ENCODE data around the gene PGP.

PGP gene

DNA sequence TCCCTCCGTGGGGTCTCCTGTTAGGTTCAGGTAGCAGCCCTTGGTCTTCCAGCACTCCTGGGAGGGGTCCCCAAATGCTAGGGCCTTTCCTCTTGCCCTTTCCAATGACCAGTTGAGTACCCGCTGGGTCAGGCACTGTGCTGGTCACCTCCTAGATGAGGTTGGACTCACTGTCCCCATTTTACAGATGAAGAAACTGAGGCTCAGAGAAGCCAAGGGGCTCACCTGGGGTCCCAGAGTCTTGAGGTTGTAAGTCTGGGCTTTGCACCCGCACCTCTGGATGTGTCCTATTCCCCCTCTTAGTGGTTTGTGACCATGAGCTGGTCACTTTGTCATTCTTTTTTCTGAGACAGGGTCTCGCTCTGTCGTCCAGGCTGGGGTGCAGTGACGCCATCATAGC, 16.9 kb downstream of the PGP start:
- no peak for DNase-seq

DNA sequence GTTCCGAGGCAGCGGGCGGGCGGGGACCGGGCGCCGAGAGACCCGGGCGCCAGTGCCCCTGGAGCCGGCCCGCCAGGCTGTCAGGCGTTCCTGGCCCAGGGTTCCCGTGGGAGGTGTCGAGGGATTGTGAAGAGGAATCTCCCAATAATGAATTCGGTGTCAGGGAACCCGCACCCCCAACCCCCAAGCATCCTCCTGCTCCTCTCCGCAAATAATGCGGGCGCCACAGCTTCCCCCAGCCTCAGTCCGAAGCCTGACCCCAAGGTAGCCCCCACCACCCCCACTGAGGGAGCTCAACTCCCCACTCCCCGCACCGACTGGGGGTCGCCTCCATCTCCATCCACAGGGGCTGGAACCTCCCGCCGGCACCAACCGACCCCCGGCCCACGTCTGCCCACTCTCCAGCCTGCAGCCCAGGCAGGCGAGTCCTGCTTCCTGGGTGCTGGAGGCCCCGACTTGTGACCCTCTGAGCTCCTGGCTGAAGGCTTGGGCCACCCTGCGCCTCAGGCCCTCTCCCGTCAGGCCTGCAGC, 17.6 kb downstream of the PGP start:
- DNase-seq = no peak

DNA sequence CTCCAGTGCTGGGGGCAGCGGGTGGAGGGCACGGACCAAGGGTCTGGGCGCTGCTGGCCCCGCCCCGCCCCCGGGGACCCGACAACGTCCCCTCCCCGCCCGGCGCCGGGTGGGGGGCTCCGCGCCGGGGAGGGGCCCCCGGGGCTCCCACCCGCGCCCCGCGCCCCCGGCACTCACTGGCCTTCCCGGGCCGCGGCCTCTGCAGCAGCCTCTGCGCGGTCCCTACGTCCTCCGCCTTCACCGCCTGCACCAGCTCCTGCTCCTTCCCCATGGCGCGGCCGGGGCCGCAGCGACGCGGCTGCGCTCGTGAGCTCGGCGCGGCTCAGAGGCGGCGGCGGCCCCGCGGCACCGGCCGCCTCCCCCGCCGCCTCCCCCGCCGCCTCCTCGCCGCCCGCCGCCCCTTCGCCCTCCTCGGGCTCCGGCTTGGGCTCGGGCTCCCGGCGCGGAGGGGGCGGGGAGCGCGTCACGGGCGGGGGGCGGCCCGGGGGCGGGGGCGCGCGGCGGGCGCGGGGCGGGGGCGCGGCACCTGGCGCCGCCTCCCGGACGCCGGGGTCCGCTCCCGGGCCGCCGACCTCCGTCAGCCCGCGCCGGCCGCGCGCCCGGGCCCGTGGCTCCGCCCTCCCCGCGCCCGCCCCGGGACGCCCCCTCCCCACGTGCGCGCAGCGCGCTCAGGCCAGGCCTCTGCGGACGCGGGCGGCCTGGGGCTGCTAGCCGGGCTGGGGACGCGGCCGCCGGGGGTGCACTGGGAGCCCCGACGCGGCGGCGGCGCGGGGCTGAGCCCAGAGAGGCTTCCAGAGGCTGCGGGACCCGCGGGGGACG, 18.3 kb downstream of the PGP start, which contains the start of gene CASKIN1:
TSS of gene CASKIN1 (minus strand) at position 444 of the 819 bp plus-strand sequence. CDS start at position 271, 173 bp downstream.
- DNase-seq = no peak

DNA sequence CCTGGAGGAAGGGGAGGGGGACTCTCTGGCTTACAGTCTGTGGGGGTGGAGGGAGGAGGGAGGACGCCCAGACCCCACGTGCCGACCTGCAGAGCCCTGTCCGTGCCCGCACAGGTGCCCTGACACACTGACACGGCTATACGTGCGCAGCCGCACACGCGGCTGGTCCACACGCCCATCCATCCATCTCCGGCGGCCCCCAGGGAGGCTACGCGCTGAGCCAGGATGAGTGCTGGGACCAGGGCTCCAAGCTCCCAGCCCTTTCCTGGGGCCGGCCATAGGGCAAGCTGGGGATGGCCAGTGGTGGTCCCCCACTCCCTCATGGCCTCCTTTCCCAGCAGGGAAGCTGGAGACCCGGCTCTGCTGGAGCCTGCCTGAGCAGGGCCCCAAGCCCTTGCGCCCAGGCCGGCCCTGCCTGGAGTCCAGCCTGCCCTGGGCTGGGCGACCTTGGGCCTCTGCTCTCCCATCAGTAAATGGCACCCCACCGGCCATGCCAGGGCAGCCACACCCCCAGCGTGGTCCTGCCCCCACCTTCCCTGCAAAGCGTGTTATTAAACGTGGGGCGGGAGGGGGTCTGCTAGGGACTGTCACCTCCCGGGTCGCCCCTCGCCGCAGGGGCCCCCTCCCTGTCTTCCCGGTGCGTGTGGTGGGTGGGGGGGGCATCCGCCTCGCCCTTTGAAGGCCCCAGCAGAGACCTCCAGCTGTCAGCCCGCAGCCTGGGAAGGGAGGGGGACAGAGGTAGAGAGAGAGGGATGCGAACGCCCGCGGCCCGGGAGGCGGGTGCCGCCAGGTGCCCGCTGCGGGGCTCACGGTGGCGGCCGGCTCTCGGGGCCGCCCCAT, 19.1 kb downstream of the PGP start:
- no peak for DNase-seq

DNA sequence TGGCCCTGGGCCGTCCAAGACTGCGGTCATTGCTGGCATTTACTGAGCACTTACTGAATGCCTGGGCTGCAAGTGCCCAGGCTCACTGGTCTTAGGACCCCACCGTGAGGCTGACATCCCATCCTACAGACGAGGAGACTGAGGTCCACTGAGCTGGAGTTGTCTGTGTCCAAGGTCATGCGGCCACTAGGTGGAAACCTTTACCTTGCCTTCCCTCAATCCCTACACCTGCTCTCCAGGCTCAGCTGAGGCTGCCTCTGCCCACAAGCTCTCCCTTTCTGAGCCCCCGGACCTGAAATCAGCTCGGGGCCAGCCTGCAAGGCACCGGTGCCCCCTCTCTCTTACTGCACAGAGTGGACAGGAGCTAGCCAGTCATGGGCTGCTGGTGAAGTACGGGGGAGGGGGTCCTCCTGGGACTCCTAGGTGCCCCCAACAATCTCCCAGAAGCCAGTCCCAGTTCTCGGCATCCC, 19.8 kb downstream of the PGP start:
- peak; percentile 27 for DNase-seq

DNA sequence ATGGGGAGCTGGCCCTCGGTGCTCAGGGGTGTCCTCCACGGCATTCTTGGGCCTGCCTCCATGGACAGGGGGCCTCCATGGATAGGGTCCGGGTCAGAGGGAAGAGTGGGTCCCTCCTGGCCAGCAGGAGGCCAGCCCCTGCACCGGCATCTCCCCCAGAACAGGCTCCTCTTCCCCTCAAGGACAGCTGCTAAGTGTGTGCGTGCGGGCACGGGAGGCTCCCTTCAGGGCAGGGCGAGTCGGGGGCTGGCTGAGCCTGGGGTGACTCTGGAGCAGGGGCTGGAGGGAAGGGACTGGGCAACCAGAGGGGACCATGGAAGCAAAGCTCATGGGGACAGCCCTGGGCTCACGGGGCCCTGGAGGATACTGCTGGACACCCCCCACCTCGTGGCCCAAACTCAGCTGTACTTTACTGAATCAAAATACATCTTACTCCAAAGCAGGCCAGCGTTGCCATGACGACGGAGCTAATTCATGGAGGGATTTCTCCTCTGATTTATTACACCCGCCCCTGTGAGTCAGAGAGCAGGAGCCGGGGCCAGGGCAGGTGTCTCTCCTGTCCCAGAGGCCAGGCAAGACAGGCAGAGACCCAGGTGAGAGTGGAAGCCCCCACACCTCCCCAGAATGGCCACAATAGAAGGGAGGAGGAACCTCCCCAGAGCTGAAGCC, 20.3 kb downstream of the PGP start:
- no peak for DNase-seq

DNA sequence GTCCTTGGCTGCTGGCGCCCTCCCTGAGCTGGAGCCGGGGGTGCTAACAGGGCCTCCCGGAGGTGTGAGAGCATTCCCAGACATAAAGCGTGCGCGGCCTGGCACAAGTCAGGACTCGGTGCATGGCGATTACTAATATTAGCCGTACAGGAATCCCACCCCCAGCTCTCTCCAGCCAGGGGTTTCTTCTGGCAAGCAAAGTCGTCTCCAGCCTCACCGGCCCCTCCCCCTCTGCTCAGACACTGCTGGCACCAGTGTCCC, 23.3 kb downstream of the PGP start:
- no peak for DNase-seq

DNA sequence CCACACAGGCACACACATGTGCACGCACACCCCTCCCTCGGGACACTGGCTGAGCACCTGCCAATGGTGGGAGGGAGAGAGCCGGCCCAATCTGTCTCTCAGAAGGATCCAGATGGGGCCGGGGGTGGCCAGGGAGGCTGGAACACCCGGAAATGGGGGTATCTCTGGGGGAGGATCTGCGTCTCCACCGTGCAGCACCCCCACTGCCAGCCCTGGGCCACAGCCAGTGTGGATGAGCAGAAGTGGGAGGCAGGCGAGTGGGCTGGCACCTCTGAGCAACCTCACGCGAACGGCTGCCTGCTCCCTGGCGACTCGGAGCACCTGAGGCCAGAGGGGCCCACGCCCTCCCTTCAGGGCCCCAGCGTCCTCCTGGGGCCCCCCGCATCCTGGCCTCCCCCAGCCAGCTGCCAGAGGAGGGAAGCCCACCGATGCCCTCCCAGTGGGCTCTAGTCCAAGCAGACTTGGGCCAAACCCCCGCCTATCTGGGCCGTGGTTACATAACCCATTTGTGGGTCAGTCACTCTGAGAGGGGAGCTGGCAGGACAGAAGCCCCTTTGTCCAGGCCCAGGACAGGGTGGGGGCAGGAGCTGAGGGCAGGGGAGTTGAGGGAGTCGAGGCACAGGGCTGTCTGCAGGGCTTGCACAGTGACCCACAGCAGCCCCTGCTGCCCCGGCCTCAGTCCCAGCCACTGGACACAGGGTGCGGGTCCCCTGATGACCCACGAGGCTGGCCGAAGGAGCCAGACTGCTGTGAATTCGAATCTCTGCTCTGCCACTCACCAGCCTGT, 23.8 kb downstream of the PGP start:
- DNase-seq = no peak

DNA sequence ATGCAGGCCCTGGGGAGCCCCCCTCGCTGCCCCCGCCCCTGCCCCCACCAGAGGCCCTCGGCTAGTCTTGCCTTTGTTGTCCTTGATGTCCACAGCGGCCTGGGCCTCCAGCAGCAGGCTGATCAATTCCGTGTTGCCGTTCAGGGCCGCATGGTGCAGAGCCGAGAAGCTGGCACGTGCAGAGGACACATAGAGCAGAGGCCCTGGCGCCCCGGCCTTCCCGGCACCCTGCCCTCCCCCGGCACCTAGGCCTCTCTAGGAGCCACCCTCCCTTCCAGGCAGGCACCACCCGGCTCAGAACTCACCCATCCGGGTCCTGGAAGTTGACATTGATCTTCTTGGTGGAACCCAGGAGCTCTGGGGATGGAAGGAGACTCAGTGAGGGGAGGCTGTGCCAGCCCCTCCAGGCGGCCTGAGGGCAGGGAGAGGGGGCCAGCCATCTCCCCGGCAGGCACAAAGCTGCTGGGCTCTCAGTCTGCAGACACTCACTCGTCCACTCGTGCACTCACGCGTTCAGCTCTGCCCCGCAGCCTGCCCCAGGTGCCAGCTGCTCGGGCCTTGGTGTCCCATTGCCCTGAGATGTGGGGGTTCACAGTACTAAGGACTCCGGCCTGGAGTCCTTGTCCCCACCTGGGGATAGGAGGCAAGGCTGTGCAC, 24.5 kb downstream of the PGP start:
- no peak for DNase-seq

DNA sequence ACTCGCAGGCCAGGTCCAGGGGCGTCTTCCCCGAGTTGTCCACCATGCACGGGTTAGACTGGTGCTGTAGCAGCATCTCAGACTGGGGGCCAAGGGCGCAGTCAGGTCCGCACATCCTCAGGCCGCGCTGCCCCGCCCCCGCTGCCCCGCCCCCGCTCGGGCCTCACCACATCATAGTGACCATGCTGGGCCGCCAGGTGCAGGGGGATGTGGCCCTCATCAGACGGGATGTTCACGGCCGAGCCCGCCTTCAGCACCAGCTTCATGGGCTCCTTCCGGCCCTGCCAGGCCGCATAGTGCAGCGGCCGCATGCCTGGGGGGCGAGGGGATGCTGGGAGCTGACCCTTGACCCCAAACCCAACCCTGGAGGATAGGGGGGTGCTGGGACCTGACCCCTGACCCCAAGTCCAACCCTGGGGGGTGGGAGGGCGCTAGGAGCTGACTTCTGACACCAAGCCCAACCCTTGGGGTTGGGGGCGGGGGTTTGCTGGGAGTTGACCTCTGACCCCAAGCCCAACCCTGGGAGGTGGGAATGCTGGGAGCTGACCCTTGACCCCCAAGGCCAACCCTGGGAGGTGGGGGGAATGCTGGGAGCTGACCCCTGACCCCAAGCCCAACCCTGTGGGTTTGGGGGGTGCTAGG, 25.3 kb downstream of the PGP start:
- no peak for DNase-seq

DNA sequence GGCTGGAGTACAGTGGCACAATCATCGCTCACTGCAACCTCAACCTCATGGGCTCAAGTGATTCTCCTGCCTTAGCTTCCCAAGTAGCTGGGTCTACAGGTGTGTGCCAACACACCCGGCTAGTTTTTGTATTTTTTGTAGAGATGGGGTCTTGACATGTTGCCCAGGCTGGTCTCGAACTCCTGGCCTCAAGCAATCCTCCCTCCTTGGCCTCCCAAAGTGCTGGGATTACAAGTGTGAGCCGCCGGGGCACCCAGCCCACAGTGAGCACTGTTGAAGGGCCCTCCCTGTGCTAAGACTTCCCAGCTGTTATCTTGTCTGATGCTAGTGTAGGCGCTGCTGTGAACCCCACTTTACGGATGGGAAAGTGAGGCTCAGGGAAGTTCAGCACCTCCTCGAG, 26.2 kb downstream of the PGP start:
- DNase-seq = no peak

DNA sequence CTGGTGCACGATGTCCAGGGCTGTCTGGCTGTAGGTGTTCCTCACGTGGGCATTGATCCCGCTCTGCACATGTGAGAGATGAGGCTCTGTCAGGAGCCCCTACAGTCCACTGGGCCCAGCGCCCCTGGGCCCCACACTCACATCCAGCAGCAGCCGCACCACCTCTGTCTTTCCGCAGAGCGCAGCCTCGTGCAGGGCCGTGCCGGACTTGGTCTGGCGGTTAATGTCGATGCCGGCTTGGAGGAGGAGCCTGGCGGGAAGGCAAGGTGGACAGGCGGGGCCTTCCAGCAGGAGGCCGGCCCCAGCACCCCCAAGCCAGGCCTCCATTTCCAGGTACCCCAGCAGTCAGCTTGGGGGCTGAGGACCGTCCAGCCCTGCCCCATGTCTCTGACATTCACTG, 27.4 kb downstream of the PGP start:
- DNase-seq = no peak

DNA sequence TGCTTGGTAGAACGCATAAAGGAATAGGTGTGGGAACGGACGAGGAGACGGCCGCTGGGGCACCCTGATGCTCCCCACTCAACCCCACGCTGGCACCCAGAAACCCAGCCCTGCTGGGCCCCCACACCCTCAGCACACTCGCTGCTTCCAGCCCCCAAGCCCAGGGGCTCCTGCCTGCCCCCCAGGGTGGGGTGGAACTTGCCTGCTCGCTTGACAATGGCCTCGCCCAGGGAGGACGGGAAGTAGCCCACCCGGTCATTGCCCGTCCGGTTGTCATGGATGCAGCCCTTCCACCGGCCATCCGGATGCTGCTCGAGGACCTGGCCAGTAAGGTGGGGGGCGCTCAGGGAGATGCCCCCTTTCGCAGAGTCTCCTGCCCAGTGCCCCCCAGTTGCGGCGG, 28.1 kb downstream of the PGP start:
- DNase-seq = no peak

DNA sequence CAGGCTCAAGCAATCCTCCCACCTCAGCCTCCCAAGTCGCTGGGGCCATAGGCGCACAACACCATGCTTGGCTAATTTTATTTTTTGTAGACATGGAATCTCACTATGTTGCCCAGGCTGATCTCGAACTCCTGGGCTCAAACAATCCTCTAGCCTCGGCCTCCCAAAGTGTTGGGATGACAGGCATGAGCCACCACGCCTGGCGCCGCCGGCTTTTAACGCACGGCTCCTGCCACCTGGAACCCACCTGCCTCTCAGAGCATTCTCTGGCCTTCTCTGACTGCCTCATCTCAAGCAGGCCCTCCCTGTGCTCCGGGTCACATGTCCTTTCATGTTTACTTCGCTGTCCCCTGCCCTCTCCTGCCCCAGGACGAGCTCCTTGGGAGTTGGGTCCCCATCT, 28.6 kb downstream of the PGP start:
- DNase-seq = no peak

DNA sequence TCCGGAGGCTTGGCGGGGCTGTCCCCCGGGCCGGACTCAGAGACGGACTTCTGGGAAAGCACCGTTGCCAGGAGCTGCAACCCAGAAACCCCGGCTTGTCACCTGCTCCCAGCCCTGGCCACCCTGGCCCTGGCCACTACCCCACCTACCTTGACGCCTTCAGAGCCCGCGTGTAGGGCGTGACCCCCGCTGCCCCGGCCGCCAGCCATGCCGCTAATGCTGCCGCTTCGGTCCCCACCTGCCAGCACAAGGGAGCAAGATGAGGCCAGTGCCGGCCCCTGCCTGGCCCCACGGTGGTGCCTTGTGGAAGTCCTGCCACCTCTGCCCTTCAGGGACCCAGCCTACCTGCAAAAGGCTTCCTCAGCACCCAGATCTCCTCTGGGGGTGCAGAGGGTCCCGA, 29.7 kb downstream of the PGP start:
- no peak for DNase-seq

DNA sequence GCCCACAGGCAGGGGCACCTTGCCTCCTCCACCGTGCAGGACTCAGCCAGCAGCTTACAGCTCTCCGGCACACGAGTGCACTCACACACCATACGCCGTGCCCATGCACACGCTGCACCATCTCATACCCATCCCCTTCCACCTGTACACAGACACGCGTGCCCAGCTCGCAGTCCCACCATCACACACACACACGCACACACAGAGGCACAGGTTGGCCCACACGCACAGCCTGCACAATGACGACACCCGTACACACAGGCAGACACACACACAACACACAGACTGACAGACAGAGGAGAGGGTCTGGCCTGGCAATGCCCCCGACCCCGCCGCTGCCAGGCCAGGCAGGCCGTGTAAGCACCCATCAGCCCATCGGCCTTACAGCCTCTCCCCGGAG, 30.3 kb downstream of the PGP start:
- no peak for DNase-seq

DNA sequence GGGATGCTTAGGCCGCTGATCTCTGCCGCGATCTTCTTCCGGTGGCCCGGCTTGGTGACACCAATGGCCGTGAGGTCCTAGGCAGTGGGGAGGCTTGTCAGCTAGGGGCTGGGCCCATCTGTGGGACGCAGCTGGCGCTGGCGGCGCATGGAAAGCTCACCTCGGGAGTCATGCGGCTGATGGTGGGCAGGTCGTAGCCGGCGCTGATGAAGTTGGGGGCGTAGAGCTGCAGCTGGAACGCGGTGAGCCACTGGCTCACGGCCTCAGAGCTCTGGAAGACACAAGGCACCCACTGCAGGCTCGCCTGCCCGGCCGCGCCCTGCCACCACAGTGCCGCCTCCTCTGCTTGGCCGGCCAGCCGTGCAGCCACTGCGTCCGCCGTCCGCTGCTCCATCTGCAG, 31.0 kb downstream of the PGP start:
- no peak for DNase-seq

DNA sequence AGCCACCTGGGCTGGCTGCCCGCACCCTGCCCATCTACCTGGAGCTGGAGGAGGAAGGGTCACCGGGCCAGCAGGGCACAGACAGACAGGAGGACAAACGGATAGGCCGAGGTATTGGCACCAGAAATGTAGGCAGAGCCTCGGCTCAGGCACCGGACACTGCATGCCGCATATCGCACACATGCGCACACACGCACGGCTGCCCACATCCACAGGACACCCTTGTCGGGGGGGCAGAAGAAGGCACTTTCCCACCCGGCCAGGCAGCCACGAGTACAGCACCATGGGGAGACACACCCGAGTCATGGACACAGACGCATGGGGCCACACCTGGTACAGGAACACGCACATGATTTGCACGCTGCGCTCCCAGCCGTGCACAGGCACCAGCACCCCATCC, 32.7 kb downstream of the PGP start:
- no peak for DNase-seq

DNA sequence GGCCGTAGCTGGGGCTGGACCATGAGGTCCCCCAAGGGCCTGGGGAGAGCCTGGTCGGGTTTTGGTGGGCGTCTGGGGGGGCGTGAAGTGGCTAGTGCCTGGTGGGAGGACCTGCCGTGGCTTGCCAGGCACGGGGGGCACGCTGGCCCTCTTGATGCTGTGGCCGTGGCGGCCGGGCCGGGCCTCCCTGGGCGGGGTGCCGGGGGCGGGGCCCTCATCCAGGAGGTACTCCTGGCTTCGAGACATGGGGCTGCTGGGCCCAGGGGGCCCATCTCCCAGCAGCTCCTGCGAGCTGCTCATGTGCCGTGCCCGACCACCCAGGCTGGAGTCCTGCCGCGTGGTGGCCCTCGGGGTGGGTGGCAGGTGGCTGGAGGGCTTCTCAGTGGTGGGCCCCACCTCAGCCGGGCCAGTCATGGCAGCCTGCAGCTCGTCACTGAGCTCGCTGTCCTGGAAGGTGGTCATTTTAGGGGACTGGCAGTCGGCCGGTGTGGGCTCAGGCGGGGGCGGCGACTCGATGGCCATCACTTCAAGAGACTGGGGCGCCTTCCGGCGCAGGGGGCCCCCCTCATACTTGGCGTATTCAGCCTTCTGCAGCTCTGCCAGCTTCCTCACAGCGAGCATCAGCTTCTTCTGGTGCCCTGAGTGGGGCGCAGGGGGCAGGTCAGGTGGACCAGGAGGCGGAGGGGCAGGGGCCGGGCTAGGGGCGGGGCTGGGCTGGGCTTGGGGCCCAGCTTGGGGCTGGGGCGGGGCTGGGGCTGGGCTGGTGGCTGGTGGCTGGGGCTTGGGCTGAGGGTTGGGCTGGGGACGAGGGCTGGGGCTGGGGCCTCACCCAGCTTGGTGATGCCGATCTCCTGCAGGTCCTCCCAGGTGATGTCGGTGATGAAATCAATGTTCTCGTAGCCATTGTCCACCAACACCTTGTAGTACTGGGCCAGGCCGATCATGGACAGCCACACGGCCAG, 33.4 kb downstream of the PGP start:
- no peak for DNase-seq

DNA sequence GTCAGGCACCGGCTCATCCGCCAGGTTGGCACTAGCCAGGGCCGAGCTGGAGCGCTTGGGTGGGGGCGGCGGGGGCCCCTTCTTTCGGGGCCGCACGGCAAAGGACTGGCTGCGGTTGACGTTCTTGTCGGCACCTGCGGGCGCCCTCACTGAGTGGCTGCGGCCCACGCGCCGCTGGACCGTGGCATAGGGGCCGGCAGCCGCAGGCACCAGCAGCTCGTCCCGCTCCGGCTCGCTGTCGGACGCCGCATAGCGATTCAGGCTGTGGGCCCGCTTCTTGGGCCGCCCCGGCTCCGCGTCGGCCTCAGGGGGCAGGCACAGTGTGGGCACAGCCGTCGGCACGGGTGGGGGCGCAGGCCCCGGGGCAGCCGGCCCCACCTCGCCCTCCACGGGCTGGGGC, 34.2 kb downstream of the PGP start:
- no peak for DNase-seq

All from NCI-H1105 (cell line).